ENCODE data around the gene PRKCE.

GRCh38 chr2:45936623-45936979 lies 285.1 kb downstream of the PRKCE start:
- TF ChIP-seq FOS (IDR thresholded peaks at IDR 0.05; ENCODE audit: borderline replicate concordance, insufficient read depth, low read length) (no peak), MYC (IDR thresholded peaks at IDR 0.05; ENCODE audit: low read depth, low read length) (no peak), CTCF (IDR thresholded peaks at IDR 0.05; ENCODE audit: extremely low read depth in 1 of 2, insufficient read depth in 1 of 2, low read depth in 1 of 2, low read length in 2 of 2) (no peak), POLR2A (IDR thresholded peaks at IDR 0.05; ENCODE audit: low read depth, low read length) (no peak)
